Trophoblast cell (in vitro differentiated cells and primary cell): ENCODE results near the gene NRXN3.

Experiments used
- DNase-seq, 2 donors: peaks; one replicate each; pipeline ENCODE4 v3.0.0-alpha.2; 2016
- H2AFZ ChIP-seq: 2 replicates; pipeline ENCODE4 v1.6.1; 2013; ENCODE audit warnings: low read length, moderate library complexity, mild to moderate bottlenecking; ENCODE audit not compliant: insufficient read depth, poor library complexity
- H2AK5ac ChIP-seq: 2 replicates; pipeline ENCODE4 v1.6.1; 2013; ENCODE audit warnings: mild to moderate bottlenecking, low read length
- H2BK120ac ChIP-seq: 2 replicates; pipeline ENCODE4 v1.6.1; 2013; ENCODE audit warnings: low read length, mild to moderate bottlenecking, moderate library complexity; ENCODE audit not compliant: insufficient read depth, poor library complexity
- H2BK12ac ChIP-seq: 2 replicates; pipeline ENCODE4 v1.6.1; 2013; ENCODE audit warnings: mild to moderate bottlenecking, low read length, moderate library complexity
- H2BK5ac ChIP-seq: 2 replicates; pipeline ENCODE4 v1.6.1; 2013; ENCODE audit warnings: low read length, low read depth, moderate library complexity, mild to moderate bottlenecking; ENCODE audit not compliant: poor library complexity
- H3K14ac ChIP-seq: 2 replicates; pipeline ENCODE4 v1.6.1; 2013; ENCODE audit warnings: mild to moderate bottlenecking, low read length
- H3K18ac ChIP-seq: 2 replicates; pipeline ENCODE4 v1.6.1; 2013; ENCODE audit warnings: mild to moderate bottlenecking, low read length
- H3K23ac ChIP-seq: 2 replicates; pipeline ENCODE4 v1.6.1; 2013; ENCODE audit warnings: low read length
- H3K27ac ChIP-seq: 2 replicates; pipeline ENCODE4 v1.5.1; 2013; ENCODE audit warnings: low read depth, mild to moderate bottlenecking, inconsistent platforms, low read length, moderate library complexity
- H3K27me3 ChIP-seq: 2 replicates; pipeline ENCODE4 v1.6.1; 2013; ENCODE audit warnings: inconsistent platforms, mild to moderate bottlenecking, low read length, moderate library complexity; ENCODE audit not compliant: insufficient read depth
- H3K36me3 ChIP-seq, 2 experiments: 1 replicate in 1 of 2; 2 replicates in 1 of 2; pipeline ENCODE4 v1.6.1; 2013; ENCODE audit warnings: low read length in 2 of 2, mild to moderate bottlenecking in 2 of 2, moderate library complexity in 1 of 2; ENCODE audit not compliant: insufficient read depth in 2 of 2, control insufficient read depth in 1 of 2
- H3K4ac ChIP-seq: 2 replicates; pipeline ENCODE4 v1.6.1; 2013; ENCODE audit warnings: low read depth, mild to moderate bottlenecking, low read length, moderate library complexity
- H3K4me1 ChIP-seq, 2 experiments: 1 replicate in 1 of 2; 2 replicates in 1 of 2; pipeline ENCODE4 v1.6.1; 2013; ENCODE audit warnings: low read length in 2 of 2, mild to moderate bottlenecking in 2 of 2, moderate library complexity in 1 of 2; ENCODE audit not compliant: insufficient read depth in 2 of 2, control insufficient read depth in 1 of 2
- H3K4me2 ChIP-seq: 2 replicates; pipeline ENCODE4 v1.6.1; 2013; ENCODE audit warnings: inconsistent platforms, mild to moderate bottlenecking, low read length, moderate library complexity
- H3K4me3 ChIP-seq: 2 replicates; pipeline ENCODE4 v1.5.1; 2013; ENCODE audit warnings: mild to moderate bottlenecking, low read depth, low read length, inconsistent platforms
- H3K79me1 ChIP-seq: one replicate; pipeline ENCODE4 v1.6.1; 2013; ENCODE audit warnings: low read length
- H3K79me2 ChIP-seq: 2 replicates; pipeline ENCODE4 v1.6.1; 2013; ENCODE audit warnings: low read length, mild to moderate bottlenecking; ENCODE audit not compliant: control insufficient read depth, insufficient read depth, poor library complexity
- H3K9ac ChIP-seq: 2 replicates; pipeline ENCODE4 v1.6.1; 2013; ENCODE audit warnings: mild to moderate bottlenecking, low read length
- H3K9me3 ChIP-seq: 2 replicates; pipeline ENCODE4 v1.6.1; 2013; ENCODE audit warnings: low read depth, mild to moderate bottlenecking, control low read depth, inconsistent platforms, low read length; ENCODE audit not compliant: insufficient read depth
- H4K12ac ChIP-seq: 2 replicates; pipeline ENCODE4 v1.6.1; 2013; ENCODE audit warnings: low read depth, mild to moderate bottlenecking, low read length, moderate library complexity
- H4K8ac ChIP-seq: 2 replicates; pipeline ENCODE4 v1.6.1; 2013; ENCODE audit warnings: low read depth, mild to moderate bottlenecking, low read length, moderate library complexity
- H4K91ac ChIP-seq: one replicate; pipeline ENCODE4 v1.6.1; 2013; ENCODE audit warnings: low read depth, mild to moderate bottlenecking, low read length, moderate library complexity
- WGBS: extraction: QIAGEN DNeasy Blood & Tissue Kit; methylation state at CpG from one replicate; pipeline ENCODE4 v1.1.7; 2013; ENCODE audit warnings: missing lambda C conversion rate; ENCODE audit not compliant: insufficient read length, insufficient coverage; ENCODE audit errors: extremely low coverage; 5-methylcytosine and 5-hydroxymethylcytosine counted together

Gene NRXN3

DNA sequence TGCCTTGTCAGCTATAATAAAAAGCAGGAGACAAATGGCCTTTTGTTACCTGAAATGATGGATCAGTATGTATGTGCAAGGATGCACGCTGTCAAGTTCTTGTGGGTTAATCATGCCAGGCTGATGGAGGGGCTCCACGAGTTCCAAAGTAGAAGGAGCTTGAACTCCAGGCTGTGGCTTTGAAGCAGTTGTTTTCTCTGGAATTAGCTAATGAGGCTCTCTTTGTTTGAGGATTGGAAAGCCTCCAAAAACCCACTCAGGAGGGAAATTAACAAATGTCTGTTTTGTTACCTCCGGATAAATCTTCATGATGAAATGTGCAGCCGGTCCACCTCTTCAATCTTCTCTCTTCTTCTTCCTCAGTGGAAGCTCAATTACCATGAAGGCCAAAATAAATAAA is 1435.7 kb downstream of the NRXN3 start:
- Histone ChIP-seq H3K9ac (no peak overlapping the region), H3K23ac (no peak overlapping the region), H3K4me1 (no peaks in the 10 kb centered on the region), H3K14ac (no peak overlapping the region), H2AK5ac (no peak overlapping the region), H3K79me2 (no peaks in the 10 kb centered on the region), H3K79me1 (no peaks in the 10 kb centered on the region), H4K8ac (no peak overlapping the region), H4K91ac (no peak overlapping the region), H3K9me3 (no peaks in the 10 kb centered on the region), H2BK120ac (no peak overlapping the region), H3K4ac (no peak overlapping the region), H3K4me3 (no peak overlapping the region), H2BK5ac (no peak overlapping the region), H3K27me3 (no peaks in the 10 kb centered on the region), H4K12ac (no peak overlapping the region), H3K4me2 (no peak overlapping the region), H3K36me3 (no peaks in the 10 kb centered on the region), H2AFZ (no peak overlapping the region), H3K18ac (no peak overlapping the region), H2BK12ac (no peak overlapping the region), H3K27ac (no peak overlapping the region)
- no CpG with 5 or more reads among the region's 4 CpGs for WGBS
- DNase-seq, result no peak

GRCh38 chr14:79608446-79608845 is 1438.3 kb downstream of the NRXN3 start:
- H3K18ac ChIP-seq, result no peak overlapping the region
- no peak overlapping the region for H3K4me3 ChIP-seq
- H3K79me1 ChIP-seq, result no peaks in the 10 kb centered on the region
- no peak overlapping the region for H3K4me2 ChIP-seq
- no peak overlapping the region for H2AFZ ChIP-seq
- DNase-seq, result no peak
- no peaks in the 10 kb centered on the region for H3K9me3 ChIP-seq
- no peak overlapping the region for H2BK5ac ChIP-seq
- no peak overlapping the region for H3K27ac ChIP-seq
- no peak overlapping the region for H2AK5ac ChIP-seq
- no peak overlapping the region for H4K12ac ChIP-seq
- H3K23ac ChIP-seq, result no peak overlapping the region
- no peak overlapping the region for H2BK120ac ChIP-seq
- H3K14ac ChIP-seq, result no peak overlapping the region
- no peak overlapping the region for H3K4ac ChIP-seq
- H4K91ac ChIP-seq, result no peak overlapping the region
- H3K9ac ChIP-seq, result no peak overlapping the region
- no peaks in the 10 kb centered on the region for H3K4me1 ChIP-seq
- no peak overlapping the region for H2BK12ac ChIP-seq
- H4K8ac ChIP-seq, result no peak overlapping the region
- no peaks in the 10 kb centered on the region for H3K36me3 ChIP-seq
- no peaks in the 10 kb centered on the region for H3K79me2 ChIP-seq
- H3K27me3 ChIP-seq, result no peaks in the 10 kb centered on the region
- no CpG with 5 or more reads among the region's 3 CpGs for WGBS

- no peak overlapping the region for H4K12ac ChIP-seq
- no peak overlapping the region for H3K9ac ChIP-seq
- H3K79me2 ChIP-seq, result no peaks in the 10 kb centered on the region
- H2BK120ac ChIP-seq, result no peak overlapping the region
- no peak overlapping the region for H2AK5ac ChIP-seq
- no peak for DNase-seq
- no peaks in the 10 kb centered on the region for H3K79me1 ChIP-seq
- no peak overlapping the region for H3K23ac ChIP-seq
- H3K4me1 ChIP-seq, result no peaks in the 10 kb centered on the region
- no peak overlapping the region for H3K14ac ChIP-seq
- no peak overlapping the region for H2BK12ac ChIP-seq
- no peak overlapping the region for H3K4ac ChIP-seq
- no peak overlapping the region for H3K4me3 ChIP-seq
- no peaks in the 10 kb centered on the region for H3K27me3 ChIP-seq
- no peaks in the 10 kb centered on the region for H3K9me3 ChIP-seq
- no peak overlapping the region for H2BK5ac ChIP-seq
- no peak overlapping the region for H3K18ac ChIP-seq
- no peak overlapping the region for H4K8ac ChIP-seq
- no peak overlapping the region for H3K27ac ChIP-seq
- no peak overlapping the region for H3K4me2 ChIP-seq
- no CpG with 5 or more reads among the region's 5 CpGs for WGBS
- H4K91ac ChIP-seq, result no peak overlapping the region
- no peak overlapping the region for H2AFZ ChIP-seq
- H3K36me3 ChIP-seq, result no peaks in the 10 kb centered on the region
Observed at GRCh38 chr14:79613625-79614024, 1443.5 kb downstream of the NRXN3 start.

GRCh38 chr14:79614448-79614847 is 1444.3 kb downstream of the NRXN3 start:
- Histone ChIP-seq H3K4me2 (no peak overlapping the region), H2BK120ac (no peak overlapping the region), H3K18ac (no peak overlapping the region), H2BK5ac (no peak overlapping the region), H3K79me1 (no peaks in the 10 kb centered on the region), H3K4me1 (no peaks in the 10 kb centered on the region), H3K9me3 (no peaks in the 10 kb centered on the region), H3K14ac (no peak overlapping the region), H4K91ac (no peak overlapping the region), H3K79me2 (no peaks in the 10 kb centered on the region), H3K27ac (no peak overlapping the region), H3K4ac (no peak overlapping the region), H3K36me3 (no peaks in the 10 kb centered on the region), H2BK12ac (no peak overlapping the region), H2AK5ac (no peak overlapping the region), H3K23ac (no peak overlapping the region), H4K8ac (no peak overlapping the region), H2AFZ (no peak overlapping the region), H4K12ac (no peak overlapping the region), H3K9ac (no peak overlapping the region), H3K27me3 (no peaks in the 10 kb centered on the region), H3K4me3 (no peak overlapping the region)
- WGBS, result no CpG with 5 or more reads among the region's 5 CpGs
- DNase-seq, result no peak
